HG02870 (cell line): Measurements from ENCODE around the gene ARHGEF26.
"Not testable (repeated sequence)": the region's sequence is repeated elsewhere in the genome, so short reads cannot be mapped to it uniquely, and the experiment has no call there.

Experiments used
- ATAC-seq: cut with Tn5 transposase; IDR thresholded peaks from one replicate; pipeline ENCODE4 v1.9.1; 2021; ENCODE audit warnings: mild to moderate bottlenecking, moderate library complexity; ENCODE audit not compliant: unreplicated experiment

The ARHGEF26 gene, protein sequence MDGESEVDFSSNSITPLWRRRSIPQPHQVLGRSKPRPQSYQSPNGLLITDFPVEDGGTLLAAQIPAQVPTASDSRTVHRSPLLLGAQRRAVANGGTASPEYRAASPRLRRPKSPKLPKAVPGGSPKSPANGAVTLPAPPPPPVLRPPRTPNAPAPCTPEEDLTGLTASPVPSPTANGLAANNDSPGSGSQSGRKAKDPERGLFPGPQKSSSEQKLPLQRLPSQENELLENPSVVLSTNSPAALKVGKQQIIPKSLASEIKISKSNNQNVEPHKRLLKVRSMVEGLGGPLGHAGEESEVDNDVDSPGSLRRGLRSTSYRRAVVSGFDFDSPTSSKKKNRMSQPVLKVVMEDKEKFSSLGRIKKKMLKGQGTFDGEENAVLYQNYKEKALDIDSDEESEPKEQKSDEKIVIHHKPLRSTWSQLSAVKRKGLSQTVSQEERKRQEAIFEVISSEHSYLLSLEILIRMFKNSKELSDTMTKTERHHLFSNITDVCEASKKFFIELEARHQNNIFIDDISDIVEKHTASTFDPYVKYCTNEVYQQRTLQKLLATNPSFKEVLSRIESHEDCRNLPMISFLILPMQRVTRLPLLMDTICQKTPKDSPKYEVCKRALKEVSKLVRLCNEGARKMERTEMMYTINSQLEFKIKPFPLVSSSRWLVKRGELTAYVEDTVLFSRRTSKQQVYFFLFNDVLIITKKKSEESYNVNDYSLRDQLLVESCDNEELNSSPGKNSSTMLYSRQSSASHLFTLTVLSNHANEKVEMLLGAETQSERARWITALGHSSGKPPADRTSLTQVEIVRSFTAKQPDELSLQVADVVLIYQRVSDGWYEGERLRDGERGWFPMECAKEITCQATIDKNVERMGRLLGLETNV

DNA sequence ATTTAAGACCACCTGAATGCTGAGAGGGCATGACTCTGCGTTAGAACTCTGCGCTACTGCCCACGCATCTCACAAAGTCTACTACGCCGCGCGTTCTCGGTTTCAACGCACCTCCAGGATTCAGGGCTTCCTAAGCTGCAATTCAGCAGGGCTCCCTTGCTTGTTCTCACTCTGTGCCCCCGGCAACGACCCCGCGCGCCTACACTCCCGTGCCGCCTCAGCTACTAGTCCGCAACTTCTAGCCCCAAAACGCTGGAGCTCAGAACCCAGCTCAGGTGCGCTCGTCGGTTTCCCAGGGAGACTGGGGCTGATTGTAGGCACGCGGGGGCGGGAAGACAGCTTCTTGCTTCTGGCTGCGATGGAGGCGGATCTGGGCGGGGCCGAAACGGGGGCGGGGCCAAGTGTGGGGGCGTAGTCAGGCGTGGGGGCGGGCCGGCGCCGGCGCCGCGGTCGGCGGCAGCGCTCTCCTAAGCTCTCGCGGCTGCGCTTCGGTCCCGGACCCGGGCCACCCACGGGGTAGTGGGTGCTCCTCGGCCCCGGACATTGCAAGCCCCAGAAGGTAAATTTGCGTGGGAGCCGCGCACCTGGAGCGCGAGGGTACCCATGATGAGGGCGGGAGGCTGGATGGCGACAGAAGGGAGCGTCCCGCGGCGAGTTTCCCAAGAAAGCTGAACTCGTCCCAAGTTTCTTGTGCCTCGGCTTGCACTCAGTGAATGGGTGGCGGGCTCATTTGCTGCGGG lies at the start of gene ARHGEF26:
Gene ARHGEF26 (plus strand): TSS at position 430 of the 740 bp plus-strand sequence. CDS start 603 bp downstream, outside the sequence.
- ATAC-seq, result peak; percentile 63

DNA sequence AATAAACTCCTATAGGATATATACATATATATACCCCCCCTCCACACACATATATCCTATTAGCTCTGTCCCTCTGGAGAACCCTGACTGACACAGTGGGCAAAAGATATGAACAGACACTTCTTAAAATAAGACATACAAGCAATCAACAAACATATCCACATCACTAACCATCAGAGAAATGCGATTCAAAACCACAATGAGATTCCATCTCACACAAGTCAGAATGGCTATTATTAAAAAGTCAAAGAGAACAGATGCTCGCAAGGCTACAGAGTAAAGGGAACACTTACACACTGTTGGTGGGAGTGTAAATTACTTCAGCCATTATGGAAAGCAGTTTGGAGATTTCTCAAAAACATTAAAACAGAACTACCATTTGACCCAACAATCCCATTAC lies 46.2 kb upstream of the ARHGEF26 start:
- no peak for ATAC-seq

GRCh38 chr3:154078672-154079071 lies 42.5 kb upstream of the ARHGEF26 start:
- ATAC-seq, result no peak

- no peak for ATAC-seq
These were observed 39.9 kb upstream of the ARHGEF26 start for GRCh38 chr3:154081305-154081704.

DNA sequence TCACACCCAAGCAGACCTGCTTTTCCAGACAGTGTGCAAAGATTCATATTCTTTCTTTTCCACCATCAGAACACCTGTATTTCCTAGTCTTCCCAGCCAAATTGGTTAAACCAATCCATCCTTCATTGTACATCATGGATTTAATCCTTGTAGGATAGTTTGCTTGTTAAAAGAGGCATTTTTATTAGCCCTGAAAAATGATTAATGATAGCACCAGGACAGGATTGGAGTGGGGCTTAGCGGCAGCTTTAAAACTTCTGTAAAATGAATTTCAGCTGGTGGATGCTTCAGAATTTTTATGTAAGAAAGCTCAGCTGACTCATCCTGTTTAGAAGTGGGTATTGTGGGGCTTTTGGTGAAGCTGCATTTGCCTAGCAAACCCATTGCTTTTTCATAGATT lies 36.1 kb upstream of the ARHGEF26 start:
- no peak for ATAC-seq

- ATAC-seq, result no peak
These were observed 35.4 kb upstream of the ARHGEF26 start for GRCh38 chr3:154085799-154086198.

DNA sequence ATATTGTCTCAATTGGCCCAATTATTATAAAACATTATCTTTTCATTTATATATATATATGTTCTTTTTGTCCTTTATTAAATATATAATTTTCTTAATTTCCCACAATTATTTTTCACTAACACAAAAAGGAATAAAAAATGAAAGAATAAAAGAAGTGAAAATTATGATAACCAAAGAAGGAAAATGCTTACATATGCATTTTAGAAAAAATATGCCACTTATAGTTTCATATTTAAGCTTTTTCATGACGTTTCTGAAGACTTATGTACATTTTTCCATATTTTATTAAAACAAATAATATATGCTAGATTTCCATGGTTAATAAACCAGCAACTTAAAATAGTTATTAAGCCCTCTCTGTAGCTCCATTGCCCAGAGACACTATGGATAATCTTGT lies 34.9 kb upstream of the ARHGEF26 start:
- ATAC-seq, result no peak

DNA sequence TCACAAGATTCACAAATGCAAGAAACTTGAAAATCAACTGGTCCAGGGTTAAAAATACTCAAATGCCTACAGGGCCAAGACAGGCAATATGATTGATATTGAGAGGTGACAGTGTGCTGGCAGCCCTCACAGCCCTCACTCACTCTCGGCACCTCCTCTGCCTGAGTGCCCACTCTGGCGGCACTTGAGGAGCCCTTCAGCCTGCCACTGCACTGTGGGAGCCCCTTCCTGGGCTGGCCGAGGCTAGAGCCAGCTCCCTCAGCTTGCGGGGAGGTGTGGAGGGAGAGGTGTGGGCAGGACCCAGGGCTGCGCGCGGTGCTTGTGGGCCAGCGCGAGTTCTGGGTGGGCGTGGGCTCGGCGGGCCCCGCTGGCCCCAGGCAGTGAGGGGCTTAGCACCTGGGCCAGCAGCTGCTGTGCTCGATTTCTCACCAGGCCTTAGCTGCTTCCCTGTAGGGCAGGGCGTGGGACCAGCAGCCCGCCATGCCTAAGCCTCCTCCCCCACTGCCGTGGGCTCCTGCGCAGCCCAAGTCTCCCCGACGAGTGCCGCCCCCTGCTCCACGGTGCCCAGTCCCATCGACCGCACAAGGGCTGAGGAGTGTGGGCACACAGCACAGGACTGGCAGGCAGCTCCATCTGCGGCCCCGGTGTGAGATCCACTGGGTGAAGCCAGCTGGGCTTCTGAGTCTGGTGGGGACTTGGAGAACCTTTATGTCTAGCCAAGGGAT lies 33.3 kb upstream of the ARHGEF26 start:
- not testable (repeated sequence) for ATAC-seq

DNA sequence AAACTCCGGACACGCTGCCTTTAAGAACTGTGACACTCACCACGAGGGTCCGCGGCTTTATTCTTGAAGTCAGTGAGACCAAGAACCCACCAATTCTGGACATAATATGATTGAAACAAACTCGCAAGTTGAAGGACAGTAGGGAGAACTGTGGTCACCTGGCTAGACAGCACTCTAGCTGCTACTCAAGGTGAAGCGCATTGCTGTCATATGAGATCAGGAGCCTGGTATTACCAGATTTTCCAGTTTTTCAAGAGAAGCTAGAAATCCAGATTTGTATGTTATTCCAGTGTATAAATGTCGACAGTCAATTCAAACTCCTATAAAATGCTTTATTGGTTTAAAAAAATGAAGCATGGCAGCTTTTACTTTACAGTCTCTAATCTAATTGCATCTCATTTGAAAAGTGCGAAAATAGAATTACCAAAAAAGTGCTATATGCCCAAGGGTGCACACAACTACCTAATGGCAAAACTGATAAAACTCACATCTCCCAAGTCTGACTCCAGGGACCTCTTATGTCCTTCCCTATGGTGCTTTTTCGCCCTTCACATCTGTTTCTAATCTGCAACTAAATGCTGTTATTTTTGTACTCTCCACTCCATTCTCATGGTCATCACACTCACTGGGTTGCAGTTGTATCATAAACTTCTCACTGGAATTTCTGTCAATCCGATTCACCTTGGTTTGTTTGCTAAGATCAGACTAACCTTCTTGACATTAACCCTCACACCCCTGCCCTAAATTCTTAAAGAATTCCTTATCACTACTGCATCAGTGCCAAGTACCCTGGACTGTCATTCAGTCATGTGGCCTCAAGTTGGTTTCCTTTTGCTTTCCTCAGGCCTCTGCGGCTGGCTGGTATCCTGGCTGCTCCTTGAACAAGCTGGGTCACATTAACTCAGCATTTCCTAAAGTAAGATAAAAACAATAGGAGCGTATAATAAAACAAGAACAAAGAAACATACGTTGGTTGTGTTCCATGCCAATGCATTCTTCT lies 31.5 kb upstream of the ARHGEF26 start:
- no peak for ATAC-seq

DNA sequence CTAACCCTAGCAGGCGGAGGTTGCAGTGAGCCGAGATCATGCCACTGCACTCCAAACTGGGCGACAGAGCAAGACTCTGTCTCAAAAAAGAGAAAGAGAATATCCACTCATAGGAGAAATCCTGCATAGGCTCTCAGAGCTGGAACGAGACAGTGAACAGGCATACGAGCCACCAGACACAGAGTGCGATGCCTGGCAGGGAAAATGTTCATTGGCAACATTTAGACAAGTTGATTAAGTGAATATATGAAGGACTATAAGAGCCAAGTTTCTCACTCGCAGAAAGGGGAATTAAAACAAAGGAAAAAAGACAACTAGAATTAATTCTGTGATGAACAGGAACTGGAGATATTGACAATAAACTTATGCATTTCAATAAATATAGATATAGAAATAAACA lies 27.1 kb upstream of the ARHGEF26 start:
- no peak for ATAC-seq

DNA sequence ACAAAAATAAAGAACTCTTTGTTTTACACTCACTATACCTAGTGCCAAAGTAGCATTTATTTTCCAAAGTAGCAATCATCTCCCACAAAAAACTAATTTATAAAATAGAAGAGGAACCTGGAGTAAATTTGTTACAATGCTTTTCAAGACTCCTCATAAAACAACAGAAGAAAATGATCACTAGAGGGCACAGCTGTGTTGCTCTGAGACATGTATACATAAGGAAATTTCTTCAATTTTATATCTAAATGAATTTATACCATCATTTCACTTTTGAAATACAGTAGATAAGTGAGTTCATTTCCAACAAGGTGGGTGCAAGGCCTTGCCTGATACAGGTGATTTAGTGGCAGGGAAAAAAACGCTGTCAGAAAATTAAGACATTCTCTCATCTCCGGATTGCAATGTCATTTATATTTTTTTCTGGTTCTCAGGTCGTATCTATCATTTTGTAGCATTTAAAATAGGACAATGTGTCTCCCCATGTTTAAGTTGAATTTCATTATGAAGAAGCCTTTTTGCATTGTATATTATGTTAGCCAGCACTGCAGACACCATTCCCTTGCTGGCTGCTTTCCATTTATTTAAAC lies 25.3 kb upstream of the ARHGEF26 start:
- no peak for ATAC-seq

DNA sequence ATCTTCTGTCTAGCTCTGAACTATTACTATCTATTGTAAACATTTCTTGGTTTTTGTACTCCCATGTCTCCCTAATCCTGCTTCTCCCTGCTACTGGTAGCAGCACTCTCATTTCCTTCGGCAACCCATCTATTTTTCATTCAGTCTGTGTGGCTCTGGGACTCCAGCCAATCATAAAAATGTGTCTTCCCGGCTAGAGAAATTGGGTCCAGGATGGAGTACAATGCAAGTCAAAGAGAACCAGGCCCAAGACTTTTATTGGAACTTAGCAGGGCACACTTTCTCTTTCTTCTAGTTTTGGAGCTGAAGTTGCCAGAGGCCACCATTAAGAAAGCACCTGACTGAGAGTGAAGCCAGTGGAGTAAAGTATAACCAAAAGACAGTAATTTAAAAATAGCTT lies 22.8 kb upstream of the ARHGEF26 start:
- ATAC-seq, result no peak

GRCh38 chr3:154100556-154100955 lies 20.6 kb upstream of the ARHGEF26 start:
- no peak for ATAC-seq

DNA sequence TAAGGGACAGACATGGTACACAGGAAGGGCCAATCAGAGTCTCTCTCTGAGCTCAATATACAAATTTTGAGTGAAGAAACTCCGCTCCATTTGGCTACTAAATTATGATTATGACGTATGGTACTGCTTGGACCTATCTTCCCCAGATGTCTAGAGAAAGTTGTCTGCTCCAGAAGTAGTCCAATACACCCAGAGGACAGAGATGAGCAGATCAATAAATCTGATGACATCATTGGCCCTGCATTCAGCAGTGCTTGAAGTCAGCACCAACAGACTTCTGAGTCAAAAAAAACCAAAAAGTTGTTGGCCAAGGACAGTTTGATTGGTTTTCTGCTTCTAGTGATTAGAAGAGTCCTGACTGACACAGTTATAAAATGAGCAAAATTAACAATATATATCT lies 19.9 kb upstream of the ARHGEF26 start:
- no peak for ATAC-seq

GRCh38 chr3:154102225-154102624 lies 19.0 kb upstream of the ARHGEF26 start:
- no peak for ATAC-seq

GRCh38 chr3:154105218-154105975 lies 15.8 kb upstream of the ARHGEF26 start:
- ATAC-seq, result no peak

GRCh38 chr3:154111365-154111935 lies 9.7 kb upstream of the ARHGEF26 start:
- no peak for ATAC-seq
